KG1 (cell line): ENCODE results near the gene TSPAN3.

Experiments used
- DNase-seq: peaks from one replicate; lab custom pipeline; 2025; lab: John Stamatoyannopoulos, UW

Gene TSPAN3

GRCh38 chr15:77083381-77084160 lies 12.7 kb upstream of the TSPAN3 start:
- DNase-seq = no peak

GRCh38 chr15:77081971-77082370 lies 11.1 kb upstream of the TSPAN3 start:
- DNase-seq = no peak

GRCh38 chr15:77076323-77076915 lies 5.5 kb upstream of the TSPAN3 start:
- no peak for DNase-seq

GRCh38 chr15:77075528-77075927 lies 4.6 kb upstream of the TSPAN3 start:
- no peak for DNase-seq

- no peak for DNase-seq
Observed at GRCh38 chr15:77074350-77074749, 3.4 kb upstream of the TSPAN3 start.

GRCh38 chr15:77071305-77072223 lies 655 bp upstream of the TSPAN3 start:
- no peak for DNase-seq

- no peak for DNase-seq
Observed at GRCh38 chr15:77070180-77070494, 772 bp downstream of the TSPAN3 start.

GRCh38 chr15:77069521-77070121 lies 1.3 kb downstream of the TSPAN3 start:
- no peak for DNase-seq

- DNase-seq = no peak
Observed at GRCh38 chr15:77068633-77069032, 2.3 kb downstream of the TSPAN3 start.

GRCh38 chr15:77067691-77068367 lies 3.1 kb downstream of the TSPAN3 start:
- DNase-seq = no peak

GRCh38 chr15:77066971-77067690 lies 3.8 kb downstream of the TSPAN3 start:
- DNase-seq = no peak

- DNase-seq = no peak
Observed at GRCh38 chr15:77064539-77065308, 6.2 kb downstream of the TSPAN3 start.

- DNase-seq = no peak
Observed at GRCh38 chr15:77064063-77064462, 6.8 kb downstream of the TSPAN3 start.

- no peak for DNase-seq
Observed at GRCh38 chr15:77063249-77063648, 7.7 kb downstream of the TSPAN3 start.

GRCh38 chr15:77060546-77060945 lies 10.4 kb downstream of the TSPAN3 start:
- DNase-seq = no peak

- DNase-seq = no peak
Observed at GRCh38 chr15:77059786-77060361, 11.0 kb downstream of the TSPAN3 start.

- DNase-seq = no peak
Observed at GRCh38 chr15:77058468-77058867, 12.4 kb downstream of the TSPAN3 start.

GRCh38 chr15:77057685-77058084 lies 13.2 kb downstream of the TSPAN3 start:
- no peak for DNase-seq

- no peak for DNase-seq
Observed at GRCh38 chr15:77057072-77057471, 13.8 kb downstream of the TSPAN3 start.

- DNase-seq = no peak
Observed at GRCh38 chr15:77053709-77054108, 17.2 kb downstream of the TSPAN3 start.
